Neural cell (in vitro differentiated cells): ENCODE results near the gene DNAJC13. TPM values are rescaled to one million over a fixed set of nuclear protein-coding genes. Genes with fewer than 3 reads are reported as not detected.

Experiments used
- H2AFZ ChIP-seq: fragments of 200-600, 300-800 bp; sonication (generic), shearing (Covaris generic); 2 replicates; pipeline ENCODE4 v1.6.0; 2014; ENCODE audit warnings: low read depth, mild to moderate bottlenecking, antibody characterized with exemption, low read length, moderate library complexity
- H3F3A ChIP-seq: fragments of 200-600 bp; shearing (Covaris generic); 2 replicates; pipeline ENCODE4 v1.6.1; 2016; ENCODE audit warnings: mild to moderate bottlenecking, moderate library complexity, mixed read lengths, antibody characterized with exemption, low read length; ENCODE audit not compliant: insufficient read depth, poor library complexity, severe bottlenecking
- H3K27ac ChIP-seq: fragments of 200-600, 300-800 bp; sonication (generic), shearing (Covaris generic); 2 replicates; pipeline ENCODE4 v1.5.1; 2014; ENCODE audit warnings: mild to moderate bottlenecking, low read length, moderate library complexity
- H3K27me3 ChIP-seq: fragments of 300-800, 200-600 bp; sonication (generic), shearing (Covaris generic); 2 replicates; pipeline ENCODE4 v1.6.0; 2014; ENCODE audit warnings: mild to moderate bottlenecking, low read depth, low read length, moderate library complexity; ENCODE audit not compliant: insufficient read depth
- H3K36me3 ChIP-seq: fragments of 300-800, 200-600 bp; sonication (generic), shearing (Covaris generic); 2 replicates; pipeline ENCODE4 v1.5.1; 2014; ENCODE audit warnings: mild to moderate bottlenecking, antibody characterized with exemption, low read length, moderate library complexity; ENCODE audit not compliant: insufficient read depth
- H3K4me2 ChIP-seq: fragments of 300-800, 200-600 bp; sonication (generic), shearing (Covaris generic); 2 replicates; pipeline ENCODE4 v1.6.0; 2014; ENCODE audit warnings: mild to moderate bottlenecking, low read length
- H3K4me3 ChIP-seq: fragments of 300-800, 200-600 bp; sonication (generic), shearing (Covaris generic); 2 replicates; pipeline ENCODE4 v1.5.1; 2014; ENCODE audit warnings: mild to moderate bottlenecking, low read length, moderate library complexity
- H3K79me2 ChIP-seq: fragments of 200-600 bp; shearing (Covaris generic); replicated peaks from 2 replicates; pipeline ENCODE4 v1.6.0; 2014; ENCODE audit warnings: mild to moderate bottlenecking, low read length, moderate library complexity; ENCODE audit not compliant: insufficient read depth
- H3K9ac ChIP-seq: fragments of 300-800, 200-600 bp; sonication (generic), shearing (Covaris generic); 2 replicates; pipeline ENCODE4 v1.6.1; 2016; ENCODE audit warnings: mild to moderate bottlenecking, low read length, mixed read lengths
- H3K9me2 ChIP-seq: fragments of 200-600 bp; shearing (Covaris generic); 2 replicates; pipeline ENCODE4 v1.6.1; 2016; ENCODE audit warnings: mild to moderate bottlenecking, low read length, mixed read lengths; ENCODE audit not compliant: insufficient read depth
- H3K9me3 ChIP-seq: fragments of 200-600, 300-800 bp; sonication (generic), shearing (Covaris generic); 2 replicates; pipeline ENCODE4 v1.6.1; 2016; ENCODE audit warnings: mild to moderate bottlenecking, mixed run types, low read length, moderate library complexity, mixed read lengths
- H4K20me1 ChIP-seq: fragments of 200-600 bp; shearing (Covaris generic); 2 replicates; pipeline ENCODE4 v1.6.1; 2016; ENCODE audit warnings: mild to moderate bottlenecking, mixed run types; ENCODE audit not compliant: insufficient read depth
- EP300 ChIP-seq: fragments of 450-650 bp; conservative IDR thresholded peaks from 2 replicates; pipeline ENCODE4 v1.6.1; 2014; ENCODE audit warnings: antibody characterized with exemption, mild to moderate bottlenecking, moderate library complexity; ENCODE audit not compliant: poor library complexity, severe bottlenecking
- EZH2 ChIP-seq: fragments of 200-600, 300-800 bp; shearing (Covaris generic), sonication (generic); IDR thresholded peaks from 2 replicates; pipeline ENCODE4 v1.6.1; 2014; ENCODE audit warnings: antibody characterized with exemption, low read length, borderline replicate concordance, mild to moderate bottlenecking; ENCODE audit not compliant: insufficient read depth, poor library complexity, severe bottlenecking
- MXI1 ChIP-seq: fragments of 450-650 bp; conservative IDR thresholded peaks from 2 replicates; pipeline ENCODE4 v1.6.1; 2014; ENCODE audit warnings: antibody characterized with exemption, mild to moderate bottlenecking; ENCODE audit not compliant: poor library complexity, severe bottlenecking
- POLR2AphosphoS5 ChIP-seq: IDR thresholded peaks from 2 replicates; pipeline ENCODE4 v1.6.1; 2012
- RAD21 ChIP-seq: fragments of 450-650 bp; conservative IDR thresholded peaks from 2 replicates; pipeline ENCODE4 v1.6.1; 2014; ENCODE audit warnings: antibody characterized with exemption, mild to moderate bottlenecking, moderate library complexity
- SMC3 ChIP-seq: fragments of 450-650 bp; conservative IDR thresholded peaks from 2 replicates; pipeline ENCODE4 v1.6.1; 2014; ENCODE audit warnings: antibody characterized with exemption, mild to moderate bottlenecking, moderate library complexity; ENCODE audit not compliant: poor library complexity
- TAF1 ChIP-seq: IDR thresholded peaks from 2 replicates; pipeline ENCODE4 v1.6.1; 2012; ENCODE audit warnings: low read depth
- polyA plus RNA-seq: library from polyadenylated mRNA; depleted of rRNA; stranded (reverse); fragments of >200 nt; gene quantifications from 2 replicates; pipeline ENCODE4 v1.2.3, GENCODE V29; 2014
- TF ChIP-seq, protein P1 (sequence below): fragments of 450-650 bp; IDR thresholded peaks from 2 replicates; pipeline ENCODE4 v1.5.1; 2014; ENCODE audit warnings: antibody characterized with exemption, mild to moderate bottlenecking, moderate library complexity; ENCODE audit not compliant: poor library complexity, severe bottlenecking
- TF ChIP-seq, protein P2 (sequence below): IDR thresholded peaks from 2 replicates; pipeline ENCODE4 v1.6.1; 2012; ENCODE audit warnings: borderline replicate concordance

Gene DNAJC13
- polyA plus RNA-seq, 1 donor from 2014 or later = 38.4 TPM

DNA sequence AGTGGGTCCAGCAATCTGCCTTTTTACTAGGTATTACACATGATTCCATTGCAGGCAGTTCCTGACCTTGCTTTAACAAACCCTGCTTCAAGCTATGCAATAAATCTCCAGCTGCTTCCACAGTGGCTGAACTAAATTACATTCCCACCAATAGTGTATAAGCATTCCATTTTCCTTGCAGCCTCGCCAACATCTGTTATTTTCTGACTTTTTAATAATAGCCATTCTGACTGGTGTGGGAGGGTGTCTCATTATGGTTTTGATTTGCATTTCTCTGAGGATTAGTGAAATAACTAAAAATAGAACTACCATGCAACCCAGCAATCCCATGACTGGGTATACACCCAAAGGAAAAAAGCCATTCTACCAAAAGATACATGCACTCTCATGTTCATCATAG, 36.4 kb upstream of the DNAJC13 start:
- Histone ChIP-seq H3K27ac (no peak overlapping the region), H2AFZ (no peak overlapping the region), H3K9me2 (no peaks in the 10 kb centered on the region), H3K4me2 (no peak overlapping the region), H3F3A (no peaks in the 10 kb centered on the region), H3K79me2 (no peaks in the 10 kb centered on the region), H4K20me1 (no peaks in the 10 kb centered on the region), H3K27me3 (no peaks in the 10 kb centered on the region), H3K9ac (no peak overlapping the region), H3K4me3 (no peak overlapping the region), H3K9me3 (no peaks in the 10 kb centered on the region), H3K36me3 (no peaks in the 10 kb centered on the region)
- TF ChIP-seq EZH2 (no peak), SMC3 (no peak), TAF1 (no peak), RAD21 (no peak), MXI1 (no peak), EP300 (no peak), POLR2AphosphoS5 (no peak)
- TF ChIP-seq, protein P1, sequence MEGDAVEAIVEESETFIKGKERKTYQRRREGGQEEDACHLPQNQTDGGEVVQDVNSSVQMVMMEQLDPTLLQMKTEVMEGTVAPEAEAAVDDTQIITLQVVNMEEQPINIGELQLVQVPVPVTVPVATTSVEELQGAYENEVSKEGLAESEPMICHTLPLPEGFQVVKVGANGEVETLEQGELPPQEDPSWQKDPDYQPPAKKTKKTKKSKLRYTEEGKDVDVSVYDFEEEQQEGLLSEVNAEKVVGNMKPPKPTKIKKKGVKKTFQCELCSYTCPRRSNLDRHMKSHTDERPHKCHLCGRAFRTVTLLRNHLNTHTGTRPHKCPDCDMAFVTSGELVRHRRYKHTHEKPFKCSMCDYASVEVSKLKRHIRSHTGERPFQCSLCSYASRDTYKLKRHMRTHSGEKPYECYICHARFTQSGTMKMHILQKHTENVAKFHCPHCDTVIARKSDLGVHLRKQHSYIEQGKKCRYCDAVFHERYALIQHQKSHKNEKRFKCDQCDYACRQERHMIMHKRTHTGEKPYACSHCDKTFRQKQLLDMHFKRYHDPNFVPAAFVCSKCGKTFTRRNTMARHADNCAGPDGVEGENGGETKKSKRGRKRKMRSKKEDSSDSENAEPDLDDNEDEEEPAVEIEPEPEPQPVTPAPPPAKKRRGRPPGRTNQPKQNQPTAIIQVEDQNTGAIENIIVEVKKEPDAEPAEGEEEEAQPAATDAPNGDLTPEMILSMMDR = no peak
- TF ChIP-seq, protein P2, sequence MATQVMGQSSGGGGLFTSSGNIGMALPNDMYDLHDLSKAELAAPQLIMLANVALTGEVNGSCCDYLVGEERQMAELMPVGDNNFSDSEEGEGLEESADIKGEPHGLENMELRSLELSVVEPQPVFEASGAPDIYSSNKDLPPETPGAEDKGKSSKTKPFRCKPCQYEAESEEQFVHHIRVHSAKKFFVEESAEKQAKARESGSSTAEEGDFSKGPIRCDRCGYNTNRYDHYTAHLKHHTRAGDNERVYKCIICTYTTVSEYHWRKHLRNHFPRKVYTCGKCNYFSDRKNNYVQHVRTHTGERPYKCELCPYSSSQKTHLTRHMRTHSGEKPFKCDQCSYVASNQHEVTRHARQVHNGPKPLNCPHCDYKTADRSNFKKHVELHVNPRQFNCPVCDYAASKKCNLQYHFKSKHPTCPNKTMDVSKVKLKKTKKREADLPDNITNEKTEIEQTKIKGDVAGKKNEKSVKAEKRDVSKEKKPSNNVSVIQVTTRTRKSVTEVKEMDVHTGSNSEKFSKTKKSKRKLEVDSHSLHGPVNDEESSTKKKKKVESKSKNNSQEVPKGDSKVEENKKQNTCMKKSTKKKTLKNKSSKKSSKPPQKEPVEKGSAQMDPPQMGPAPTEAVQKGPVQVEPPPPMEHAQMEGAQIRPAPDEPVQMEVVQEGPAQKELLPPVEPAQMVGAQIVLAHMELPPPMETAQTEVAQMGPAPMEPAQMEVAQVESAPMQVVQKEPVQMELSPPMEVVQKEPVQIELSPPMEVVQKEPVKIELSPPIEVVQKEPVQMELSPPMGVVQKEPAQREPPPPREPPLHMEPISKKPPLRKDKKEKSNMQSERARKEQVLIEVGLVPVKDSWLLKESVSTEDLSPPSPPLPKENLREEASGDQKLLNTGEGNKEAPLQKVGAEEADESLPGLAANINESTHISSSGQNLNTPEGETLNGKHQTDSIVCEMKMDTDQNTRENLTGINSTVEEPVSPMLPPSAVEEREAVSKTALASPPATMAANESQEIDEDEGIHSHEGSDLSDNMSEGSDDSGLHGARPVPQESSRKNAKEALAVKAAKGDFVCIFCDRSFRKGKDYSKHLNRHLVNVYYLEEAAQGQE = no peak

DNA sequence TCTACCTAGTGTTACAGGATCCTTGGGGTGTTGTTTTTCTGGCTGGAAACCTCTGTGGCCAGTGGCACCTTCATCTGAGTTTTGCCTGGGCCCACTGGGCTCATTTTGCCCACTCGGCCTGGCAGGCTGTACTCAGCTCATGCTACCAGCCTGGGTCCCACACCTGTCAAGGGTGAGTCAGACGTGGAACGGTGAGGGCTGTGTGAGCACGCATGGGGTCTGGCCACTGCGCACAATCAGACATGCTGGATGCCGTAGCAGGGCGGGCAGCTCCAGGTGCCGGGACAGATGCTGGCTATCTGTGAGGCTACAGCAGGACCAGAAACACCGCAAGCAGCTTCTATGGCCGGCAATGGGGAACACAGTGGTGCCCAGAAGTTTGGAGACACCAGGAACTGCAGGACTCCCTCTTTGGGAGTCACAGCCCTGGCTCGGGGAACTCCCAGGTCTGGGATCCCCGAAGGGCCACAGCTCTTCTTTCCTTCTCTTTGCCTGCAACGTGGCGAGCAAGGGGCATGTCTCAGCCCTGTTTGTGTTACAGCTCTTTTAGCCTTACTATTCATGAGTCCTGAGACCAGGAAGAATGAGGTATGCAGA, 35.9 kb upstream of the DNAJC13 start:
- no peak overlapping the region for H3K27ac ChIP-seq
- no peak overlapping the region for H3K4me2 ChIP-seq
- no peak overlapping the region for H3K9ac ChIP-seq
- no peaks in the 10 kb centered on the region for H3K27me3 ChIP-seq
- no peaks in the 10 kb centered on the region for H3K9me2 ChIP-seq
- no peak overlapping the region for H2AFZ ChIP-seq
- no peaks in the 10 kb centered on the region for H3K79me2 ChIP-seq
- no peaks in the 10 kb centered on the region for H4K20me1 ChIP-seq
- no peaks in the 10 kb centered on the region for H3K9me3 ChIP-seq
- no peak for TF ChIP-seq EP300
- TF ChIP-seq RAD21 = no peak
- TF ChIP-seq, protein P1 = no peak
- no peak for TF ChIP-seq EZH2
- TF ChIP-seq SMC3 = no peak
- H3F3A ChIP-seq = no peaks in the 10 kb centered on the region
- H3K36me3 ChIP-seq = no peaks in the 10 kb centered on the region
- no peak overlapping the region for H3K4me3 ChIP-seq
